DND-41 (cell line): Measurements from ENCODE around the gene TRMT112.

Source experiments
- EZH2 ChIP-seq: IDR thresholded peaks from 3 replicates; pipeline ENCODE4 v1.6.1; 2012; ENCODE audit warnings: borderline replicate concordance, low read depth, mild to moderate bottlenecking, moderate library complexity, low read length, inconsistent platforms; ENCODE audit not compliant: severe bottlenecking
- TF ChIP-seq, protein P1 (sequence below): IDR thresholded peaks from 2 replicates; pipeline ENCODE4 v1.5.1; 2012; ENCODE audit warnings: borderline replicate concordance, low read length, moderate library complexity, mild to moderate bottlenecking; ENCODE audit not compliant: poor library complexity, severe bottlenecking; ENCODE audit errors: extremely low read depth

DNA sequence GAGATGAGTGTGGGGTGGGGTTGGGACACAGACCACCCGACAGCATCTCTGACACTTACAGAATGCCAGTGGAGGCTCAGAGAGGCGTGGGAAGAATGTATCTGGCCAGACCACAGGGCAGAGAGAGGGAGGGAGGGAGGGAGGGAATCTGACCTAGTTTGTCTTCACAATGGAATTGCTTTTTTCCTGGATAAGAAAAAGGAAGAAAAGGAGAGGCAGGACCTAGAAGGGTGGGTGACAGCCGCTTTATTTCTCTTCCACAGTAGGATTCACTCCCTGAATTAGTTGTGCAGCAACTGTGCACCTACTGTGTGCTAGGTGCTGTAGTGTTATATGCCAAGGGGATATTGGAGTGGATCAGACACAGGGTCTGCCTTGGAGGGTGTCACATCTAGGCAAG, 22.6 kb downstream of the TRMT112 start:
- TF ChIP-seq, protein P1, sequence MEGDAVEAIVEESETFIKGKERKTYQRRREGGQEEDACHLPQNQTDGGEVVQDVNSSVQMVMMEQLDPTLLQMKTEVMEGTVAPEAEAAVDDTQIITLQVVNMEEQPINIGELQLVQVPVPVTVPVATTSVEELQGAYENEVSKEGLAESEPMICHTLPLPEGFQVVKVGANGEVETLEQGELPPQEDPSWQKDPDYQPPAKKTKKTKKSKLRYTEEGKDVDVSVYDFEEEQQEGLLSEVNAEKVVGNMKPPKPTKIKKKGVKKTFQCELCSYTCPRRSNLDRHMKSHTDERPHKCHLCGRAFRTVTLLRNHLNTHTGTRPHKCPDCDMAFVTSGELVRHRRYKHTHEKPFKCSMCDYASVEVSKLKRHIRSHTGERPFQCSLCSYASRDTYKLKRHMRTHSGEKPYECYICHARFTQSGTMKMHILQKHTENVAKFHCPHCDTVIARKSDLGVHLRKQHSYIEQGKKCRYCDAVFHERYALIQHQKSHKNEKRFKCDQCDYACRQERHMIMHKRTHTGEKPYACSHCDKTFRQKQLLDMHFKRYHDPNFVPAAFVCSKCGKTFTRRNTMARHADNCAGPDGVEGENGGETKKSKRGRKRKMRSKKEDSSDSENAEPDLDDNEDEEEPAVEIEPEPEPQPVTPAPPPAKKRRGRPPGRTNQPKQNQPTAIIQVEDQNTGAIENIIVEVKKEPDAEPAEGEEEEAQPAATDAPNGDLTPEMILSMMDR = no peak
- TF ChIP-seq EZH2 = no peak
